ENCODE data around the gene TUBG2. TPM values are rescaled to one million over a fixed set of nuclear protein-coding genes. Genes with fewer than 3 reads are reported as not detected.

The TUBG2 gene
- total RNA-seq, 1 donor from 2014 or later = 26.2 TPM

- TF ChIP-seq, protein P1, sequence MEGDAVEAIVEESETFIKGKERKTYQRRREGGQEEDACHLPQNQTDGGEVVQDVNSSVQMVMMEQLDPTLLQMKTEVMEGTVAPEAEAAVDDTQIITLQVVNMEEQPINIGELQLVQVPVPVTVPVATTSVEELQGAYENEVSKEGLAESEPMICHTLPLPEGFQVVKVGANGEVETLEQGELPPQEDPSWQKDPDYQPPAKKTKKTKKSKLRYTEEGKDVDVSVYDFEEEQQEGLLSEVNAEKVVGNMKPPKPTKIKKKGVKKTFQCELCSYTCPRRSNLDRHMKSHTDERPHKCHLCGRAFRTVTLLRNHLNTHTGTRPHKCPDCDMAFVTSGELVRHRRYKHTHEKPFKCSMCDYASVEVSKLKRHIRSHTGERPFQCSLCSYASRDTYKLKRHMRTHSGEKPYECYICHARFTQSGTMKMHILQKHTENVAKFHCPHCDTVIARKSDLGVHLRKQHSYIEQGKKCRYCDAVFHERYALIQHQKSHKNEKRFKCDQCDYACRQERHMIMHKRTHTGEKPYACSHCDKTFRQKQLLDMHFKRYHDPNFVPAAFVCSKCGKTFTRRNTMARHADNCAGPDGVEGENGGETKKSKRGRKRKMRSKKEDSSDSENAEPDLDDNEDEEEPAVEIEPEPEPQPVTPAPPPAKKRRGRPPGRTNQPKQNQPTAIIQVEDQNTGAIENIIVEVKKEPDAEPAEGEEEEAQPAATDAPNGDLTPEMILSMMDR (IDR thresholded peaks at IDR 0.05) = no peak
- H3K27me3 Mint-ChIP-seq (ENCODE audit: low read depth) = no peaks in the 10 kb centered on the region
- H3K9me3 Mint-ChIP-seq (ENCODE audit: low read depth) = no peaks in the 10 kb centered on the region
- H3K4me1 Mint-ChIP-seq (ENCODE audit: low read depth) = no peaks in the 10 kb centered on the region
- peak; percentile 56 for DNase-seq (ENCODE audit: low spot score)
- peaks cover 17% of the 10 kb centered on the region for H3K36me3 Mint-ChIP-seq (ENCODE audit: low read depth)
- no peak overlapping the region for H3K4me3 Mint-ChIP-seq (ENCODE audit: unreplicated experiment)
- H3K27ac Mint-ChIP-seq (ENCODE audit: unreplicated experiment) = no peak overlapping the region
Measured at GRCh38 chr17:42692489-42692888, 33.4 kb downstream of the TUBG2 start.

DNA sequence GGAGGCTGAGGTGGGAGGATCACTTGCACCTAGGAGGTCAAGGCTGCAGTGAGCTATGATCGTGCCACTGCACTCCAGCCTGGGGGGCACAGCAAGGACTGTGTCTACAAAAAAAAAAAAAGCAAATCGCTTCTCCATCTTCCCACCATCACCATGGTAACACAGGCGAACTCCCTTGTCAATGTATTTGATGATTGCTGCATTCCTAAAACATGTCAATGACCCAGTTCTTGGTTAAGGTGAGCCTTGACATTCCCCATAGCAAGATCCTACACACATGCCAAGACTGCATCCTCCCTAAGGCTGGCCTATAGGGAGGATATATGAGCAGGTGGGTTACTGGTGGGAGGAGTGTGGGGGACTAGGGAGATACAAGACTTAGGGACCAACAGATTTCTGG, 35.4 kb downstream of the TUBG2 start:
- H3K4me1 Mint-ChIP-seq (ENCODE audit: low read depth) = peaks cover 4% of the 10 kb centered on the region
- H3K9me3 Mint-ChIP-seq (ENCODE audit: low read depth) = no peaks in the 10 kb centered on the region
- no peak overlapping the region for H3K27ac Mint-ChIP-seq (ENCODE audit: unreplicated experiment)
- TF ChIP-seq, protein P1 (IDR thresholded peaks at IDR 0.05) = no peak
- H3K36me3 Mint-ChIP-seq (ENCODE audit: low read depth) = peaks cover 17% of the 10 kb centered on the region
- DNase-seq (ENCODE audit: low spot score) = no peak
- no peak overlapping the region for H3K4me3 Mint-ChIP-seq (ENCODE audit: unreplicated experiment)
- H3K27me3 Mint-ChIP-seq (ENCODE audit: low read depth) = no peaks in the 10 kb centered on the region

DNA sequence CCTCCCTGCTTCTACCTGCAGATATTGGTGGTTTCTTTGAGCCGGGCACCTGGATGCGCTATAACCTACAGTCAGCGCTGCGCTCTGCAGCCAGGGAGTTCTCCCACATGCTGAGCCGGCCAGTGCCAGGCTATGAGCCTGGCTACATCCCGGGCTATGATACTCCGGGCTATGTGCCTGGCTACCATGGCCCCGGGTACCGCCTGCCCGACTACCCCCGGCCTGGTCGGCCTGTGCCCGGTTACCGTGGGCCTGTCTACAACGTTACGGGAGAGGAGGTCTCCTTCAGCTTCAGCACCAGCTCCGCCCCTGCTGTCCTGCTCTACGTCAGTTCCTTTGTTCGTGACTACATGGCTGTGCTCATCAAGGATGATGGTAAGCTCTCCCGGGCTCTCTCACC, 36.4 kb downstream of the TUBG2 start:
- Mint-ChIP-seq H3K27me3 (ENCODE audit: low read depth) (no peaks in the 10 kb centered on the region), H3K4me1 (ENCODE audit: low read depth) (peaks cover 4% of the 10 kb centered on the region), H3K9me3 (ENCODE audit: low read depth) (no peaks in the 10 kb centered on the region), H3K36me3 (ENCODE audit: low read depth) (peaks cover 17% of the 10 kb centered on the region), H3K27ac (ENCODE audit: unreplicated experiment) (no peak overlapping the region), H3K4me3 (ENCODE audit: unreplicated experiment) (no peak overlapping the region)
- TF ChIP-seq, protein P1 (IDR thresholded peaks at IDR 0.05) = no peak
- DNase-seq (ENCODE audit: low spot score) = no peak

- H3K27ac Mint-ChIP-seq (ENCODE audit: unreplicated experiment) = no peak overlapping the region
- TF ChIP-seq, protein P1 (IDR thresholded peaks at IDR 0.05) = no peak
- H3K4me3 Mint-ChIP-seq (ENCODE audit: unreplicated experiment) = no peak overlapping the region
- peaks cover 13% of the 10 kb centered on the region for H3K36me3 Mint-ChIP-seq (ENCODE audit: low read depth)
- H3K27me3 Mint-ChIP-seq (ENCODE audit: low read depth) = no peaks in the 10 kb centered on the region
- peaks cover 4% of the 10 kb centered on the region for H3K4me1 Mint-ChIP-seq (ENCODE audit: low read depth)
- no peak for DNase-seq (ENCODE audit: low spot score)
- H3K9me3 Mint-ChIP-seq (ENCODE audit: low read depth) = no peaks in the 10 kb centered on the region
Measured at GRCh38 chr17:42697108-42697811, 38.2 kb downstream of the TUBG2 start.

GRCh38 chr17:42698736-42699414, 39.8 kb downstream of the TUBG2 start:
- TF ChIP-seq, protein P1 (IDR thresholded peaks at IDR 0.05) = no peak
- Mint-ChIP-seq H3K9me3 (ENCODE audit: low read depth) (no peaks in the 10 kb centered on the region), H3K4me3 (ENCODE audit: unreplicated experiment) (no peak overlapping the region), H3K36me3 (ENCODE audit: low read depth) (peaks cover 19% of the 10 kb centered on the region), H3K4me1 (ENCODE audit: low read depth) (peaks cover 4% of the 10 kb centered on the region), H3K27me3 (ENCODE audit: low read depth) (no peaks in the 10 kb centered on the region), H3K27ac (ENCODE audit: unreplicated experiment) (no peak overlapping the region)
- no peak for DNase-seq (ENCODE audit: low spot score)
